Panc1 (cell line): ENCODE results near the gene CELA2B. TPM values are rescaled to one million over a fixed set of nuclear protein-coding genes. Genes with fewer than 3 reads are reported as not detected.
"Not testable (repeated sequence)": the region's sequence is repeated elsewhere in the genome, so short reads cannot be mapped to it uniquely, and the experiment has no call there.

Experiments used
- ATAC-seq: fragments of 200-7000 bp; cut with Tn5 transposase; 2 replicates; pipeline ENCODE4 v1.9.1; 2020; ENCODE audit warnings: mild to moderate bottlenecking, moderate library complexity
- BruUV-seq: library from RNA; stranded (reverse); fragments of 400-500 nt; replicated peaks from 2 replicates; lab custom pipeline; 2021; lab: Mats Ljungman, UMichigan
- CTCF ChIA-PET: fragments of 300-600 bp; sonication (Branson Sonifier 250); formaldehyde crosslinking; loops from one replicate; lab custom pipeline; 2022; ENCODE audit warnings: antibody characterized with exemption; lab: Charles Lee
- POLR2A ChIA-PET: fragments of 300-600 bp; sonication (Branson Sonifier 250); formaldehyde crosslinking; loops from one replicate; lab custom pipeline; 2022; ENCODE audit warnings: antibody characterized with exemption; lab: Charles Lee
- DNase-seq: peaks from one replicate; pipeline ENCODE4 v3.0.0-alpha.2; 2010; ENCODE audit warnings: low read depth, low spot score
- H3K27ac ChIP-seq: 2 replicates; pipeline ENCODE4 v1.5.1; 2011; ENCODE audit warnings: mild to moderate bottlenecking, low read length, inconsistent platforms
- H3K27me3 ChIP-seq: fragments of 200-500 bp; sonication (Bioruptor generic); 2 replicates; pipeline ENCODE4 v1.6.0; 2014; ENCODE audit warnings: low read length, inconsistent platforms; ENCODE audit not compliant: control insufficient read depth, insufficient read depth
- H3K36me3 ChIP-seq: fragments of 200-500 bp; sonication (Bioruptor generic); 2 replicates; pipeline ENCODE4 v1.5.1; 2014; ENCODE audit warnings: inconsistent platforms, mild to moderate bottlenecking, low read length, moderate library complexity; ENCODE audit not compliant: control insufficient read depth, insufficient read depth
- H3K4me1 ChIP-seq: 2 replicates; pipeline ENCODE4 v1.5.1; 2011; ENCODE audit warnings: inconsistent platforms, mild to moderate bottlenecking, low read length, moderate library complexity; ENCODE audit not compliant: control insufficient read depth, insufficient read depth
- H3K4me3 ChIP-seq, 2 experiments: 2 replicates each; pipeline ENCODE4 v1.5.1; 2011 to 2012; ENCODE audit warnings: low read depth in 2 of 2, low read length in 2 of 2, mild to moderate bottlenecking in 2 of 2, inconsistent platforms in 1 of 2, moderate library complexity in 1 of 2
- H3K9me3 ChIP-seq: fragments of 200-500 bp; sonication (Bioruptor generic); 2 replicates; pipeline ENCODE4 v1.5.1; 2014; ENCODE audit warnings: low read depth, mild to moderate bottlenecking, inconsistent platforms, low read length, moderate library complexity; ENCODE audit not compliant: control insufficient read depth, insufficient read depth
- CTCF ChIP-seq: fragments of 450-650 bp; IDR thresholded peaks from 2 replicates; pipeline ENCODE4 v1.5.1; 2017; ENCODE audit warnings: mild to moderate bottlenecking
- POLR2AphosphoS5 ChIP-seq: IDR thresholded peaks from 2 replicates; pipeline ENCODE4 v1.6.1; 2012; ENCODE audit warnings: mild to moderate bottlenecking, low read depth, low read length, moderate library complexity
- REST ChIP-seq, 2 experiments: IDR thresholded peaks; 2 replicates each; pipeline ENCODE4 v1.6.1; 2011 to 2012; ENCODE audit warnings: low read depth in 2 of 2, control low read depth in 1 of 2, low read length in 1 of 2, mild to moderate bottlenecking in 1 of 2, moderate library complexity in 1 of 2; ENCODE audit not compliant: insufficient read depth in 1 of 2
- SIN3A ChIP-seq: IDR thresholded peaks from 2 replicates; pipeline ENCODE4 v1.6.1; 2012; ENCODE audit warnings: low read depth, mild to moderate bottlenecking, low read length, moderate library complexity, borderline replicate concordance; ENCODE audit not compliant: insufficient read depth
- TCF7L2 ChIP-seq: IDR thresholded peaks from 2 replicates; pipeline ENCODE4 v1.6.1; 2011; ENCODE audit warnings: mild to moderate bottlenecking, low read depth, low read length, inconsistent platforms
- in situ Hi-C: cut with HindIII; loops from 2 replicates; pipeline ENCODE4 v1.10.0; 2016; ENCODE audit warnings: low sequenced_read_pairs, low pct_unique_long_range_greater_than_20kb
- intact Hi-C: fragments of 100-400 bp; cut with micrococcal nuclease; formaldehyde crosslinking; loops from one replicate; pipeline ENCODE4 v1.10.0; 2022; ENCODE audit not compliant: unreplicated experiment
- total RNA-seq: library from RNA; stranded (reverse); gene quantifications from one replicate; pipeline ENCODE4 v1.2.1, GENCODE V29; 2021; ENCODE audit not compliant: unreplicated experiment

Gene CELA2B
- total RNA-seq, 1 experiment from 2014 or later, result not detected

- Histone ChIP-seq H3K9me3 (no peaks in the 10 kb centered on the region), H3K4me1 (no peaks in the 10 kb centered on the region), H3K36me3 (no peaks in the 10 kb centered on the region), H3K27me3 (no peaks in the 10 kb centered on the region), H3K27ac (no peak overlapping the region), H3K4me3 (no peak overlapping the region)
- intact Hi-C loops, result no loop called here
- in situ Hi-C loops, result no loop called here
- POLR2A ChIA-PET, result no interaction called here
- no TSS peak for BruUV-seq
- CTCF ChIA-PET, result interaction anchor here (0.6 kb wide), 1 partner anchor 600 kb away, joined by 4 read pairs; no protein-coding TSS in a partner anchor
- TF ChIP-seq TCF7L2, result no peak
- no peak for TF ChIP-seq REST (IDR thresholded peaks at IDR 0.05; ENCODE audit: insufficient read depth in 1 of 2, low read depth in 2 of 2, low read length in 1 of 2)
- TF ChIP-seq CTCF, result no peak
- DNase-seq, result no peak
- no peak for ATAC-seq
Observed at GRCh38 chr1:15513192-15513591, 37.3 kb downstream of the CELA2B start.

- no peaks in the 10 kb centered on the region for H3K9me3 ChIP-seq
- no peaks in the 10 kb centered on the region for H3K36me3 ChIP-seq
- POLR2A ChIA-PET, result no interaction called here
- BruUV-seq, result no TSS peak
- ATAC-seq, result 0 out of 2 replicates have a peak, but pooled peaks have one; percentile 35
- in situ Hi-C loops (no loop called here), intact Hi-C loops (no loop called here)
- no peak overlapping the region for H3K27ac ChIP-seq
- no peak overlapping the region for H3K4me3 ChIP-seq
- no peak for TF ChIP-seq TCF7L2
- TF ChIP-seq SIN3A, result no peak
- TF ChIP-seq REST (IDR thresholded peaks at IDR 0.05; ENCODE audit: insufficient read depth in 1 of 2, low read depth in 2 of 2, low read length in 1 of 2), result no peak
- no peak for TF ChIP-seq CTCF
- no peak for TF ChIP-seq POLR2AphosphoS5
- no peak for DNase-seq
- CTCF ChIA-PET, result no interaction called here
- H3K27me3 ChIP-seq, result no peaks in the 10 kb centered on the region
- no peaks in the 10 kb centered on the region for H3K4me1 ChIP-seq
Observed at GRCh38 chr1:15513919-15514318, 38.0 kb downstream of the CELA2B start.

GRCh38 chr1:15514557-15514956 lies 38.7 kb downstream of the CELA2B start:
- H3K4me1 ChIP-seq, CTCF ChIA-PET, ATAC-seq, in situ Hi-C loops, H3K27ac ChIP-seq, intact Hi-C loops, BruUV-seq, H3K9me3 ChIP-seq, H3K4me3 ChIP-seq, DNase-seq, H3K27me3 ChIP-seq, H3K36me3 ChIP-seq, POLR2A ChIA-PET: not testable (repeated sequence)
